ENCODE data around the gene GCNT4.
"Not testable (repeated sequence)": the region's sequence is repeated elsewhere in the genome, so short reads cannot be mapped to it uniquely, and the experiment has no call there.

Gene GCNT4

GRCh38 chr5:75052192-75053053 lies at the start of gene GCNT4:
Gene GCNT4, minus strand, starts transcription at chr5:75052558. Its CDS starts 22,521 bp downstream, at chr5:75030037.
- DNase-seq (ENCODE audit: low spot score): no peak

- DNase-seq (ENCODE audit: low spot score): not testable (repeated sequence)
Observed at GRCh38 chr5:75095956-75096355, 43.6 kb upstream of the GCNT4 start.

- no peak for DNase-seq (ENCODE audit: low spot score)
Observed at GRCh38 chr5:75091597-75091996, 39.2 kb upstream of the GCNT4 start.

- DNase-seq (ENCODE audit: low spot score): no peak
Observed at GRCh38 chr5:75089662-75090061, 37.3 kb upstream of the GCNT4 start.

GRCh38 chr5:75089137-75089536 lies 36.8 kb upstream of the GCNT4 start:
- no peak for DNase-seq (ENCODE audit: low spot score)

GRCh38 chr5:75088648-75089047 lies 36.3 kb upstream of the GCNT4 start:
- DNase-seq (ENCODE audit: low spot score): no peak

- DNase-seq (ENCODE audit: low spot score): no peak
Observed at GRCh38 chr5:75081510-75081909, 29.2 kb upstream of the GCNT4 start.

GRCh38 chr5:75079346-75079745 lies 27.0 kb upstream of the GCNT4 start:
- not testable (repeated sequence) for DNase-seq (ENCODE audit: low spot score)

- DNase-seq (ENCODE audit: low spot score): no peak
Observed at GRCh38 chr5:75078027-75078426, 25.7 kb upstream of the GCNT4 start.

GRCh38 chr5:75072061-75072460 lies 19.7 kb upstream of the GCNT4 start:
- no peak for DNase-seq (ENCODE audit: low spot score)

- no peak for DNase-seq (ENCODE audit: low spot score)
Observed at GRCh38 chr5:75071100-75071499, 18.7 kb upstream of the GCNT4 start.

- DNase-seq (ENCODE audit: low spot score): no peak
Observed at GRCh38 chr5:75067434-75067833, 15.1 kb upstream of the GCNT4 start.

- DNase-seq (ENCODE audit: low spot score): no peak
Observed at GRCh38 chr5:75062925-75063531, 10.7 kb upstream of the GCNT4 start.

- DNase-seq (ENCODE audit: low spot score): no peak
Observed at GRCh38 chr5:75059912-75060545, 7.7 kb upstream of the GCNT4 start.

- DNase-seq (ENCODE audit: low spot score): no peak
Observed at GRCh38 chr5:75058986-75059535, 6.7 kb upstream of the GCNT4 start.

GRCh38 chr5:75057561-75057960 lies 5.2 kb upstream of the GCNT4 start:
- no peak for DNase-seq (ENCODE audit: low spot score)

GRCh38 chr5:75055727-75056144 lies 3.4 kb upstream of the GCNT4 start:
- no peak for DNase-seq (ENCODE audit: low spot score)

GRCh38 chr5:75054134-75054930 lies 2.0 kb upstream of the GCNT4 start:
- no peak for DNase-seq (ENCODE audit: low spot score)

GRCh38 chr5:75053304-75054133 lies 1.2 kb upstream of the GCNT4 start:
- no peak for DNase-seq (ENCODE audit: low spot score)

GRCh38 chr5:75053054-75053303 lies 621 bp upstream of the GCNT4 start:
- DNase-seq (ENCODE audit: low spot score): no peak

- no peak for DNase-seq (ENCODE audit: low spot score)
Observed at GRCh38 chr5:75051217-75051751, 1.1 kb downstream of the GCNT4 start.

Data from COLO829 (cell line).